Immature natural killer cell (primary cell): ENCODE results near the gene SKP1. TPM values are rescaled to one million over a fixed set of nuclear protein-coding genes. Genes with fewer than 3 reads are reported as not detected.
"Not testable (repeated sequence)": the region's sequence is repeated elsewhere in the genome, so short reads cannot be mapped to it uniquely, and the experiment has no call there.

Experiments used
- DNase-seq, 3 donors: peaks; one replicate each; pipeline ENCODE4 v3.0.0; 2022; ENCODE audit warnings: mixed read lengths in 1 of 3
- H3K27ac Mint-ChIP-seq, 6 donors: one replicate each; pipeline ENCODE4 v1.8.0; 2020; ENCODE audit warnings: mixed read lengths in 6 of 6, mild to moderate bottlenecking in 5 of 6, inconsistent platforms in 4 of 6, moderate library complexity in 3 of 6
- H3K27me3 Mint-ChIP-seq, 3 donors: one replicate each; pipeline ENCODE4 v1.8.0; 2020 to 2021; ENCODE audit warnings: low read depth in 3 of 3, mild to moderate bottlenecking in 3 of 3, mixed read lengths in 3 of 3, moderate library complexity in 3 of 3, inconsistent platforms in 1 of 3
- H3K36me3 Mint-ChIP-seq, 3 donors: one replicate each; pipeline ENCODE4 v1.8.0; 2020; ENCODE audit warnings: mixed read lengths in 3 of 3, inconsistent platforms in 2 of 3, mild to moderate bottlenecking in 2 of 3
- H3K4me1 Mint-ChIP-seq, 2 donors: one replicate each; pipeline ENCODE4 v1.8.0; 2020; ENCODE audit warnings: inconsistent platforms in 2 of 2, mild to moderate bottlenecking in 2 of 2, mixed read lengths in 2 of 2, moderate library complexity in 1 of 2
- H3K4me3 Mint-ChIP-seq, 5 donors: one replicate each; pipeline ENCODE4 v1.8.0; 2020; ENCODE audit warnings: mild to moderate bottlenecking in 5 of 5, mixed read lengths in 5 of 5, inconsistent platforms in 3 of 5, moderate library complexity in 3 of 5
- H3K9me3 Mint-ChIP-seq, 6 donors: one replicate each; pipeline ENCODE4 v1.8.0; 2020; ENCODE audit warnings: mild to moderate bottlenecking in 6 of 6, mixed read lengths in 6 of 6, inconsistent platforms in 4 of 6, moderate library complexity in 3 of 6
- polyA plus RNA-seq, 3 donors: library from polyadenylated mRNA; unstranded; fragments of 300-500 nt; fragmentation: Illumina TruSeq; gene quantifications; one replicate each; pipeline ENCODE4 v1.2.3, GENCODE V29; 2021

Gene SKP1
- polyA plus RNA-seq, 3 donors from 2014 or later, result 955 to 1,349 (median 1,131) TPM

DNA sequence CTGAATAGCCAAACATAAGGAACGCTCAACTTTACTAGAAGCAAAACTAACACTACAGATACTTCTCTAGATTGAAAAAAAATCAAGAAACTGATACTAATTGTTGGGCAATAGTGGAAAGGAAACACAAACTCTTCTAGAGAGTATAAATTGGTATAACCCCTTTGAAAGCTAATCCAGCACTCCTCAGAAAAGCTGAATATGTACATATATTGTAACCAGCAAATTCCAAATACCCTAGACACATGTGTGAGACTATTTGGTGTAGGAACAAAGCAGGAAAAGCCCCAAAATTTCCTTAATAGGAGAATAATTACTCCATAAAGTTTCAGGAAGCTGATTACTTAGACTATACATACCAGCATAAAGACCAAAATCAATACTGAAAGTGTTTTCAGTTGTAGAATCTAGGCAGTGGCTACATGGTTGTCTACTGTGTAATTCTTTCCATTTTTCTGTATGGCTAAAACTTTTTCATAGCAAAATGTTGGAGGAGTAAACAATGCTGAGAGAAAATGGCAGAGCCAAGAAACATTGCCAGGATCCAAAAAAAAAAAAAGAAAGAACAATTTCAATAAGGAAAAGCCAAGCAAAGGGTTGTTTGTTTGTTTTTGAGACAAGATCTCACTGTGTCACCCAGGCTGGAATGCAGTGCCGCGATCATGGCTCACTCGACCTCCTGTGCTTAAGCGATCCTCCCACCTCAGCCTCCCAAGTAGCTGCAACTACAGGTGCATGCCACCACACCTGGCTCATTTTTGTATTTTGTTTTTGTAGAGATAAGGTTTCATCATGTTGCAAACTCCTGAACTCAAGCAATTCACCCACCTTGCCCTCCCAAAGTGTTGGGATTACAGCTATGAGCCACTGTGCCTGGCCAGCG lies 15.0 kb downstream of the SKP1 start:
- peaks cover 2 to 8% (median 2%) of the 10 kb centered on the region in 3 donors for H3K27me3 Mint-ChIP-seq
- H3K4me1 Mint-ChIP-seq, result peaks cover 2 to 35% of the 10 kb centered on the region in 2 donors
- H3K4me3 Mint-ChIP-seq, result no peak overlapping the region
- peaks cover 0 to 2% (median 0%) of the 10 kb centered on the region in 6 donors for H3K9me3 Mint-ChIP-seq
- DNase-seq, result no peak
- peaks cover 21 to 61% (median 32%) of the 10 kb centered on the region in 3 donors for H3K36me3 Mint-ChIP-seq
- H3K27ac Mint-ChIP-seq, result no peak overlapping the region

DNA sequence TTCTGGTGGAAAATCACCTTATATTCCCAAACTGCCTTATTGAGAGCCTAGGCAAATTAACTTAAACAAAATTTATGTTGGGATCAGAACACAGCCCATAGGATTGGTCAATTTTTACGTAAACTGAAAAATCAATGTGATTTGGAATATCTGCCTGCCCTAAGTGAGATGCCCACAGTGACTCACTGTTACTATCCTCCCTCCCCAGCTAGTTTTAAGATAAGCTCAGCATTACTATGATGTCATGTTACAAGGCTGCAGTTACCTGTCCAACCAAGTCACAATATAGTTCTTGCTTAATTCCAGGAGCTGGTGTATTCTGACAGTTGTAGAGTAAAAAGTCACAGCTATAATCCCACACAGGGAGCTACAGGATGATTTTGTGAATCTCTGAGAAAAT lies 23.1 kb downstream of the SKP1 start:
- H3K27ac Mint-ChIP-seq, result peak overlapping the region in 2 of 6 donors; percentile 45 to 63
- H3K36me3 Mint-ChIP-seq, result peaks cover 3 to 43% (median 34%) of the 10 kb centered on the region in 3 donors
- DNase-seq, result no peak
- H3K9me3 Mint-ChIP-seq, result no peaks in the 10 kb centered on the region
- H3K27me3 Mint-ChIP-seq, result peaks cover 2 to 9% (median 3%) of the 10 kb centered on the region in 3 donors
- H3K4me1 Mint-ChIP-seq, result peaks cover 11 to 42% of the 10 kb centered on the region in 2 donors
- no peak overlapping the region for H3K4me3 Mint-ChIP-seq

DNA sequence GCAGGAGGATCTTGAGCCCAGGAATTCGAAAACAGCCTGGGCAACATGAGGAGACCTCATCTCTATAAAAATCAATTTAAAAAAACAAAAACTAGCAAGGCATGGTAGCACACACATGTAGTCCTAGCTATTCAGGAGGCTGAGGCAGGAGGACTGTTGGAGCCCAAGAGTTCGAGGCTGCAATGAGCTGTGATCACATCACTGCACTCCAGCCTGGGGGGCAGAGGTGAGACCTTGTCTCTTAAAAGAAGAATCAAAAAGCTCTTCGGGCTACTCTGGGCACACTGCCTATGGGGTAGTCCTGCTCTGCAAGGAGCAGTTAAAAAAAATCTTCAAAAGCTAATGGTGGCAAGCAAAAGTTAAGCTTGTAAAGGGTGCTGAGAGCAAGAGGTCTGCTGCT lies 23.5 kb downstream of the SKP1 start:
- Mint-ChIP-seq H3K4me1 (peaks cover 12 to 42% of the 10 kb centered on the region in 2 donors), H3K4me3 (no peak overlapping the region), H3K27ac (peak overlapping the region in 2 of 6 donors; percentile 63 to 78), H3K36me3 (peaks cover 3 to 41% (median 34%) of the 10 kb centered on the region in 3 donors), H3K27me3 (peaks cover 3 to 9% (median 5%) of the 10 kb centered on the region in 3 donors), H3K9me3 (no peaks in the 10 kb centered on the region)
- DNase-seq, result no peak

DNA sequence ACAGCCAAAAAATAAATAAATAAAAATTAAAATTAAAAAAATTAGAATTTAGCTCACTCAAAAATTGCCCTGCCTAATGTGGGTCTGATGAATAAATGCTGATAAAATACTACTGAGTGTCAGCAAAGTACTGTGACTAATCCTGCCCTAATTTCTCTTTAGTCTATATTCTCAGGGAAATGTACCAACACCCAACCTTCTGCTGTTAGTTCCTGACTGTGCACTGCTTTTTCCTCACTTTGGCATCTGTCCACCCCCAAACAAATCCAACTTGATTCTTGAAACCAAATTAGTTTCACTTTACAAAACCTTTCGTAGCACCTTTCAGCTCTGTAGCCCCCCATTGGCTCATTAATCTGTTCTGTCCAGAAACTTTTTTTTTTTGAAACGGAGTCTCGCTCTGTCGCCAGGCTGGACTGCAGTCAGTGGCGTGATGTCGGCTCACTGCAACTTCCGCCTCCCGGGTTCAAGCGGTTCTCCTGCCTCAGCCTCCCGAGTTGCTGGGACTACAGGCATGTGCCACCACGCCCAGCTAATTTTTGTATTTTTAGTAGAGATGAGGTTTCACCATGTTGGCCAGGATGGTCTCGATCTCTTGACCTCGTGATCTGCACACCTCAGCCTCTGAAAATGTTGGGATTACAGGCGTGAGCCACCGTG lies 24.4 kb downstream of the SKP1 start:
- H3K27me3 Mint-ChIP-seq, DNase-seq, H3K9me3 Mint-ChIP-seq, H3K4me3 Mint-ChIP-seq: not testable (repeated sequence)
- peaks cover 14 to 43% of the 10 kb centered on the region in 2 donors for H3K4me1 Mint-ChIP-seq
- peaks cover 3 to 32% (median 27%) of the 10 kb centered on the region in 3 donors for H3K36me3 Mint-ChIP-seq
- H3K27ac Mint-ChIP-seq, result peak overlapping the region in 4 of 6 donors; percentile 46 to 74 (median 65)

DNA sequence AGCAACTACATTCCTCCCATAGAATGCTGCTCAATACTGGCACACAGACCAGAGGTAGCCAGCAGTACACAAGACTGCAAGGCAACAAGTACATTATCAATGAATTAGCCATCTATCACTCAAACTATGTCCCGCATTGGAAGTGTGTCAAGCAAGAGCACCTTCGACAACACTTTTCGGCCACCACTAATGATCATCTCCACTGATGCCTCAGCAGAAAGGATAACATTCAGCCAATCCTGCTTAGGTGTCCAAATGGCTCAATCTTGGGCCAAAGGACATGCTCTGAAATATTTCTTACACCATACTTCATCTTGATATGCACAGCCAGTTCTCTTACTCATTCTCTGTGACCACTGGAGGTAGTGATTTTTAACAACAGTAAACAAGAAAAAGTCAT lies 25.0 kb downstream of the SKP1 start:
- DNase-seq, result no peak
- Mint-ChIP-seq H3K27me3 (peaks cover 6 to 9% (median 7%) of the 10 kb centered on the region in 3 donors), H3K36me3 (peaks cover 3 to 30% (median 27%) of the 10 kb centered on the region in 3 donors), H3K27ac (peak overlapping the region in 5 of 6 donors; percentile 2 to 76 (median 38)), H3K4me3 (no peak overlapping the region), H3K4me1 (peaks cover 14 to 48% of the 10 kb centered on the region in 2 donors), H3K9me3 (no peaks in the 10 kb centered on the region)

DNA sequence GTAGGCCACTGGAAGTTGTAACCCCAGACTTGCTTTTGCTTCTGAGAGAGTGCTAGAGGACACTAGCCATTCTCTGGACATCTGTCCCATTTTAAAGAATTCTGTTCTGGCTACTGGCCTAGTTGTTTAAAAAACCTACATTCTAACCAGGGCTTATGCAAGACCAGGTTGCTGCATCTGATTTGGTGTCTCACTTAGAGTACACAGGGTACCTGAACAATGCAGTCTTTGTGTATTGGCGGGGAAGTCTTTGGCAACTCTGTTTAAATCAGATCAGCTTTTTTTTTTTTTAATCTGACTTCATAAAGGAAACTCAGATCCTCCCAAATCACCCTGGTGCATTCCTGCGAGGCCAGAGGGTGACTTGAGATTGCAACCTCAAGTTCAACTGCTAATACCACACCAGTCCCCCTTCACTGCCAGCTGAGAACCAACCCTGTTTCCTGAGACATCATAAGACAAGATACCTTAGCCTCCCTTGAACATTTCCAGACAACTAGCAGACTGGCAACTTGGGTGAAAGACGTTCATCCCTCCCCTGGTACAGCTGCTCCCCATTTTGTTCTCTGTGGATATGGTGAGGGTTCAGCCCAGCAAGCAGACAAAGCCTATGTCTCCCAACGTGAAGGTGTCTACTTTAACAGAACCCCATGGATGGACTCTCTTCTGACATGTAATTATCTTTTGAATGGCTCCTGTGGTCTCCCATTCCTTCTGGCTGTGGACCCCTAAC lies 27.0 kb downstream of the SKP1 start:
- H3K4me3 Mint-ChIP-seq, result no peak overlapping the region

DNA sequence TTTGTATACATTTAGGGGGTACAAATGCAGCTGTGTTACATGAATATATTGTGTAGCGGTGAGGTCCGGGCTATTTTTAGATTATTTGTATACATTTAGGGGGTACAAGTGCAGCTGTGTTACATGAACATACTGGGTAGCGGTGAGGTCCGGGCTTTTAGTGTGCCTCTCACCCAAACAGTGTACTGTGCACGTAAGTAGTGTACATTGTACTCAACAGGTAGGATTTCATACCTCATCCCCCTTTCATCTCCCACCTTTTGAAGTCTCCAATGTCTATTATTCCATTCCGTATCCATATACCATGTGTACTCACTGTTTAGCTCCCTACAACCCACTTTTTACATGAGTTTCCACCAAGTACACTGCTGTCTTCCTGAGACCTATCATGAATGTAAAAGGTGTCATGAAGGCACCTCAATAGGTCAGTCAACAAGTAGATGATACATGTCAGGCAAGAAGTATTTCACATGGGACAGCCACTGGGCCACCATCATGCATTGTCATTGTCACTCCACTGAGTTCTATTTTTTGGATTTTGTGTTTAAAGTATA lies 27.7 kb downstream of the SKP1 start:
- Mint-ChIP-seq H3K4me3 (no peak overlapping the region), H3K9me3 (no peaks in the 10 kb centered on the region), H3K27ac (peak overlapping the region in 5 of 6 donors; percentile 39 to 83 (median 69)), H3K4me1 (peaks cover 21 to 55% of the 10 kb centered on the region in 2 donors), H3K27me3 (peaks cover 11 to 21% (median 18%) of the 10 kb centered on the region in 3 donors), H3K36me3 (peaks cover 3 to 24% (median 11%) of the 10 kb centered on the region in 3 donors)
- no peak for DNase-seq

More for the DNA sequence above, 27.0 kb downstream of the SKP1 start:
- Mint-ChIP-seq H3K4me1 (peaks cover 21 to 55% of the 10 kb centered on the region in 2 donors), H3K36me3 (peaks cover 3 to 23% (median 15%) of the 10 kb centered on the region in 3 donors), H3K9me3 (no peaks in the 10 kb centered on the region), H3K27me3 (peaks cover 8 to 19% (median 15%) of the 10 kb centered on the region in 3 donors), H3K27ac (peak overlapping the region; percentile 39 to 90 (median 74))
- no peak for DNase-seq

DNA sequence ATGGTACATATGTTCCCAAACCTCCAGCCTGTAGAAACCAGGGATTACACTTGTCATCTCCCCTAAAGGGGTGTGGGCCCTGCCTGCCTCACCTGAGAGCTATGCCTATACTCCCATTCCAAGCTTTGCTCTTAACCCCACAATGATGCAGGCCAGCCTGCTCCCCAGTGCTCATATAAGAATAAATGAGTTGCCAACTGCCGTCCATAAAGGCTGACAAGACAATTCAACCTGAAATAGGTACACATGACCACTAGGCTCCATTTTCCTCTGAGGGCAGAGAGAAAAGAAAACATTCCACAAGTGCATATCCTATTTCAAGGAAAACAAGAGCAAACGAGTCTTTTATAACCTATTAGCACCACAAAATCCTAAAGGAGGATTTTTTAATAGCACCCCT lies 28.4 kb downstream of the SKP1 start:
- Mint-ChIP-seq H3K36me3 (peaks cover 3 to 17% (median 6%) of the 10 kb centered on the region in 3 donors), H3K4me1 (peaks cover 21 to 55% of the 10 kb centered on the region in 2 donors), H3K27me3 (peaks cover 15 to 21% (median 19%) of the 10 kb centered on the region in 3 donors), H3K9me3 (no peaks in the 10 kb centered on the region), H3K27ac (peak overlapping the region in 4 of 6 donors; percentile 39 to 74 (median 56)), H3K4me3 (no peak overlapping the region)
- DNase-seq, result no peak

DNA sequence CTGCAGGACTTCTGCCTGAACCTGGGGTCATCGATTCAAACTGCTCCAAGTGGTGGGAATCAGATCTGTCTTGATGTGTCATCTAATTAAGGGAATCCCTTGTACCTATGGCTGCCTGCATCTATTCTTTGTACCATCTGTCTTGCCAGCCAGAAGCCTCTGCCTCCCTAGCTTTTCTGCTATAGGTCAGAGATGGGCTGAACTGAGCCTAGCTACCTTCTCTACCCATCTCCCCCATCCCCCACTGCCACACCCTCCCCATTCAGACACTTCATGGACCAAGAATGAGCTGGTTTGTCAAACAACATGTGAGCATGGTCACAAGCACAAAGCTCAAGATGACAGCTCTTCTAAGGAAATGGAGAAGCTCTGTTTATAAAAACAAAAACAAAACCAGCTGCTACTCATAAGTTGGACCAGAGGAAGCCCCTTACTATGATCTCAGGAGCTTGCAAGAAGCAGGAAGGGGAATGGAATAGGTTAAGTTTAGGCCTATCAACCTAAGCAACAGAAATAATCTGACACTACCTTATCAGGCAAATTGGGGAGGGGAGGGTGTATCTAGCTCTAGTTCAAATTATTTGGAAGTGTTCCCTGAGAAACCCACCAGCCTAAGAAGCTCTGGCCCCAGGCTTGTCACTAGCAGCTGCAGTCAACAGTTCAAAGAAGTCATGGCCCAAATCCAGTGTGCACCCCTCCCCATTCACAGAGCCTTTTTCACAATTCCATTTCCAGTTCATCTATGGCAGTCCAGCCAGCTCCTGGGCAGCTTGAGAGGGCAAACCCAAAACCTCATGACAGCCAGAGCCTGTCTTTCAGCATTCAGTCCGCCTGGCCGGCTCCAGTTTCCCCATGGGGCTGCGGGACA lies 29.9 kb downstream of the SKP1 start:
- peaks cover 21 to 28% (median 22%) of the 10 kb centered on the region in 3 donors for H3K27me3 Mint-ChIP-seq
- DNase-seq, result no peak
- H3K4me3 Mint-ChIP-seq, result no peak overlapping the region
- H3K27ac Mint-ChIP-seq, result peak overlapping the region; percentile 59 to 84 (median 64)
- no peaks in the 10 kb centered on the region for H3K9me3 Mint-ChIP-seq
- H3K36me3 Mint-ChIP-seq, result peaks cover 3 to 17% (median 5%) of the 10 kb centered on the region in 3 donors
- peaks cover 21 to 49% of the 10 kb centered on the region in 2 donors for H3K4me1 Mint-ChIP-seq

DNA sequence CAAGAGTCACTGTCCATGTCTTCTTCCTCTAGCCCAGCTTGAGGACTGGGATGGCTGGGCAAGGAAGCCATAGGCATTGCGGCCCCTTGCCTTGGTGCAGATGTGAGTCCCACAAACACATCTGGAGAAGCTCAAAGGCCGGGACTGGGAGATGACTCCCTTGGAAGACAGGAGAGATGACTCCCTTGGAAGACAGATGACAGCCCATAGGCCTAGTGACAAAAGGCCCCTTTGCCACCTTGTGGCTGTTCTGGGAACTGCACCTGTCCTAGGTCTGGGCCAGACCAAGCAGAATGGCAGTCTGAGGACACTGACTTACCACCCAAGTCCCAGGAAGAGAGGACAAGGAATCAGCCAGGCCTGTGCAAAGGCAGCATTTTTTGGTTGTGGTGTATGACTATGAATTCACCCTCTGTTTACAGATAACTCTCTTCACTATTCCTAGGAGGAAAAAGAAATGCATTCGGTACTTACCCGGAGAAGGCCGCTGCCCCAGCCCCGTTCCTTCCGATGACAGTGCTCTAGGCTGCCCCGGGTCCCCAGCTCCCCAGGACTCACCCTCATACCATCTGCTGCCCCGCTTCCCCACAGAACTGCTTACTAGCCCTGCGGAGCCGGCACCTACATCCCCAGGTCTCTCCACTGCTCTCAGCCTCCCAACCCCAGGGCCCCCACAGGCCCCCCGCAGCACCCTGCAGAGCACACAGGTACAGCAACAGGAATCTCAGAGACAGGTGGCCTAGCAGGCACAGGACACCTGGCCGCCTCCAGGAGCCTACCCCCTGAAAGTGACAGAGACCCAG lies 30.8 kb downstream of the SKP1 start:
- Mint-ChIP-seq H3K27ac (peak overlapping the region; percentile 61 to 89 (median 76)), H3K27me3 (peaks cover 21 to 29% (median 22%) of the 10 kb centered on the region in 3 donors), H3K9me3 (no peaks in the 10 kb centered on the region), H3K4me3 (no peak overlapping the region), H3K36me3 (peaks cover 0 to 19% (median 4%) of the 10 kb centered on the region in 3 donors), H3K4me1 (peaks cover 23 to 52% of the 10 kb centered on the region in 2 donors)
- peak; percentile 74 to 76 (median 74) for DNase-seq

DNA sequence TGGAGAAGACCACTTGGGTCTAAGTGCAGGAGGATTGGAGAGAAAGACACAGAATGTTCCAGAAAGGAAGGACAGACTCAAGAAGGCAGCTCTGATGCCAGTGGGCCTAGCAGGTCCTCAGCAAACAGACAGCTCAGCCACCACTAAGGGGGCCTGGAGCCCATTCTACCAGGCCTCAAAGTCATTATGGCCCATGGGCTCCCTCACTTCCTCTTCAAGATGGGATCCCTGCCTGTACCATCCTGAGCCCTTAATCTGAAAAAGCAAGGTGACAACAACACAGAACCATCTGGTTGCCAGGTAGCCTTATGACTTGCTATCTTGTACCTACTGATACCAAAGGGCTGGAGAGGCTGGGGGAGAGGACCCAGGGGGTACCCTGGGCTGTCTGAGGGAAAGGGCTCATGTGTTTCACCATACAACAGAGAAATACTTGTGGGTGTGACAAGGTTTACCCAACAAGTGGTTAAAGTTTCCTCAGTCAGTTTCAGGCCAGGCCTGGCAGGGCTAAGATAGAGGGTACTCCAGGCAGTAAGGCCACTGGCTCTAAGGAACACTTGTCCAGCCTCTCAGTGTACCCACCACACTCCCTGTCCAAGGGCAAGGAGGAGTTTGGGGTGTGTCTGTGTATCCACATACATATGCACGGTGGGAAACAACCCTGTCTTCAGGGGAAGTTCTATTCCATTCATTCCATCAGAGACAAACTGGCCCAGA lies 31.6 kb downstream of the SKP1 start:
- no peak for DNase-seq

More for the DNA sequence above, 31.6 kb downstream of the SKP1 start:
- peaks cover 0 to 19% (median 4%) of the 10 kb centered on the region in 3 donors for H3K36me3 Mint-ChIP-seq
- H3K27ac Mint-ChIP-seq, result peak overlapping the region; percentile 61 to 89 (median 76)
- H3K9me3 Mint-ChIP-seq, result no peaks in the 10 kb centered on the region
- no peak overlapping the region for H3K4me3 Mint-ChIP-seq
- H3K4me1 Mint-ChIP-seq, result peaks cover 28 to 52% of the 10 kb centered on the region in 2 donors
- peaks cover 22 to 34% (median 22%) of the 10 kb centered on the region in 3 donors for H3K27me3 Mint-ChIP-seq
